Liver (tissue), 9 donors: ENCODE measurements around the gene JADE3. TPM values are rescaled to one million over a fixed set of nuclear protein-coding genes. Genes with fewer than 3 reads are reported as not detected.

Experiments
- DNase-seq: peaks from one replicate; pipeline ENCODE4 v3.0.0-alpha.2; 2017; ENCODE audit warnings: low spot score
- H3K27ac ChIP-seq, 2 donors: one replicate each; pipeline ENCODE4 v1.7.0; 2013; ENCODE audit warnings: inconsistent platforms in 2 of 2, low read length in 2 of 2, control low read depth in 1 of 2, low read depth in 1 of 2, mild to moderate bottlenecking in 1 of 2
- H3K27me3 ChIP-seq, 4 donors: one replicate each; pipeline versions ENCODE4 v1.6.1 to v1.7.0; 2013; ENCODE audit warnings: low read length in 3 of 4, inconsistent platforms in 1 of 4, mild to moderate bottlenecking in 1 of 4, moderate library complexity in 1 of 4; ENCODE audit not compliant: control insufficient read depth in 4 of 4, insufficient read depth in 4 of 4
- H3K36me3 ChIP-seq, 4 donors: one replicate each; pipeline versions ENCODE4 v1.6.1 to v1.7.0; 2013; ENCODE audit warnings: low read length in 3 of 4, mild to moderate bottlenecking in 3 of 4, low read depth in 1 of 4, moderate library complexity in 1 of 4; ENCODE audit not compliant: control insufficient read depth in 4 of 4, insufficient read depth in 3 of 4
- H3K4me1 ChIP-seq, 4 donors: one replicate each; pipeline versions ENCODE4 v1.6.1 to v1.7.0; 2013; ENCODE audit warnings: low read length in 3 of 4, mild to moderate bottlenecking in 3 of 4, moderate library complexity in 1 of 4; ENCODE audit not compliant: control insufficient read depth in 4 of 4, insufficient read depth in 4 of 4
- H3K4me3 ChIP-seq, 3 donors: one replicate each; pipeline versions ENCODE4 v1.6.1 to v1.7.0; 2013; ENCODE audit warnings: low read length in 3 of 3, control low read depth in 1 of 3, low read depth in 1 of 3, mild to moderate bottlenecking in 1 of 3
- H3K9ac ChIP-seq, 2 donors: one replicate each; pipeline ENCODE4 v1.7.0; 2013; ENCODE audit warnings: low read length in 2 of 2, mild to moderate bottlenecking in 2 of 2, moderate library complexity in 2 of 2, control low read depth in 1 of 2, low read depth in 1 of 2
- H3K9me3 ChIP-seq, 4 donors: one replicate each; pipeline versions ENCODE4 v1.6.1 to v1.7.0; 2013; ENCODE audit warnings: low read length in 3 of 4; ENCODE audit not compliant: control insufficient read depth in 4 of 4
- EGR1 ChIP-seq, 2 donors: IDR thresholded peaks; 2 replicates each; pipeline ENCODE4 v1.6.1; 2016 to 2018; ENCODE audit warnings: antibody characterized with exemption in 2 of 2, low read depth in 2 of 2
- FOXA1 ChIP-seq: IDR thresholded peaks from 2 replicates; pipeline ENCODE4 v1.6.1; 2016; ENCODE audit warnings: antibody characterized with exemption
- FOXA2 ChIP-seq: IDR thresholded peaks from 2 replicates; pipeline ENCODE4 v1.6.1; 2016; ENCODE audit warnings: antibody characterized with exemption
- GABPA ChIP-seq, 2 donors: IDR thresholded peaks in 1 of 2; conservative IDR thresholded peaks in 1 of 2; 2 replicates each; pipeline ENCODE4 v1.6.1; 2016; ENCODE audit warnings: antibody characterized with exemption in 2 of 2, mild to moderate bottlenecking in 1 of 2, moderate library complexity in 1 of 2
- HNF4A ChIP-seq, 2 donors: conservative IDR thresholded peaks; 2 replicates each; pipeline ENCODE4 v1.6.1; 2016; ENCODE audit warnings: antibody characterized with exemption in 2 of 2, mild to moderate bottlenecking in 2 of 2
- HNF4G ChIP-seq: IDR thresholded peaks from 2 replicates; pipeline ENCODE4 v1.6.1; 2016; ENCODE audit warnings: antibody characterized with exemption
- JUND ChIP-seq, 2 donors: IDR thresholded peaks; 2 replicates each; pipeline ENCODE4 v1.6.1; 2016; ENCODE audit warnings: antibody characterized with exemption in 2 of 2
- NR2F2 ChIP-seq: IDR thresholded peaks from 2 replicates; pipeline ENCODE4 v1.6.1; 2016; ENCODE audit warnings: antibody characterized with exemption
- RXRA ChIP-seq, 2 donors: IDR thresholded peaks; 2 replicates each; pipeline ENCODE4 v1.6.1; 2017 to 2018; ENCODE audit warnings: antibody characterized with exemption in 2 of 2, mild to moderate bottlenecking in 1 of 2
- SP1 ChIP-seq: IDR thresholded peaks from 2 replicates; pipeline ENCODE4 v1.6.1; 2018; ENCODE audit warnings: antibody characterized with exemption, mild to moderate bottlenecking
- TAF1 ChIP-seq: conservative IDR thresholded peaks from 2 replicates; pipeline ENCODE4 v1.6.1; 2016; ENCODE audit warnings: antibody characterized with exemption, mild to moderate bottlenecking
- YY1 ChIP-seq: IDR thresholded peaks from 2 replicates; pipeline ENCODE4 v1.6.1; 2016; ENCODE audit warnings: antibody characterized with exemption, mild to moderate bottlenecking
- WGBS: extraction: QIAGEN DNeasy Blood & Tissue Kit; methylation state at CpG from one replicate; pipeline ENCODE4 v1.1.7; 2013; 5-methylcytosine and 5-hydroxymethylcytosine counted together
- polyA plus RNA-seq, 2 donors: library from polyadenylated mRNA; stranded (reverse) in 1 of 2; unstranded in 1 of 2; fragments of 200-250 nt in 1 of 2; fragments of >200 nt in 1 of 2; fragmentation: Nextera tagmentation in 1 of 2; extraction: Ambion mirVana in 1 of 2; gene quantifications; one replicate each; pipeline versions ENCODE4 v1.2.1 to v1.2.3, GENCODE V29; 2013 to 2015
- total RNA-seq, 2 donors: library from RNA; depleted of rRNA; stranded (reverse); fragments of >200 nt; gene quantifications; one replicate each; pipeline ENCODE4 v1.2.3, GENCODE V29; 2014
- TF ChIP-seq, protein P1 (sequence below): IDR thresholded peaks from 2 replicates; pipeline ENCODE4 v1.6.1; 2016; ENCODE audit warnings: antibody characterized with exemption
- TF ChIP-seq, protein P2 (sequence below): fragments of 150-350 bp; IDR thresholded peaks from 2 replicates; pipeline ENCODE4 v1.5.1; 2017; ENCODE audit warnings: improper control_type of control experiment, low read depth, low read length; ENCODE audit not compliant: missing input control
- TF ChIP-seq, protein P3 (sequence below): IDR thresholded peaks from 2 replicates; pipeline ENCODE4 v1.6.1; 2016; ENCODE audit warnings: antibody characterized with exemption
- donor health status: healthy.
- donor health status: healthy.
- donor health status: healthy.
- donor health status: healthy.
- donor health status: healthy.

The JADE3 gene
- total and polyA plus RNA-seq, 4 donors: 2.6 to 9.0 (median 5.2) TPM

DNA sequence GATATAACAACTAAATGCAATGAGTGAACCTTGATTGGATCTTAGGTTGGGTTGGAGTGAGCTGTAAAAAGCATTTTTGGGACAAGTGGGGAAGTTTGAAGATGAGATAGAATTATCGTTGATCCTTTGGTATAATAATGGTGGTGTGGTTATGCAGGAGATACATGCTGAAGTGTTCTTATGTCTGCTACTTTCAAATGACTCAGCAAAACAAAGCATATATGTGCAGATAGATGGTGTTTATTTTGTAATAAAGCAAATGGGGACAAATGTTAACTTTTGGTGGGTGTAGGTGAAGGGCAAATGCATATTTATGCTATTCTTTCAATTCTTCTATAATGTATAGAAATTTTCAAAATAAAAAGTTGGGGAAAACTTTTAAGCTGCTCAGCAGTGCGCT, 49.1 kb upstream of the JADE3 start (continued):
- TF ChIP-seq, protein P1, sequence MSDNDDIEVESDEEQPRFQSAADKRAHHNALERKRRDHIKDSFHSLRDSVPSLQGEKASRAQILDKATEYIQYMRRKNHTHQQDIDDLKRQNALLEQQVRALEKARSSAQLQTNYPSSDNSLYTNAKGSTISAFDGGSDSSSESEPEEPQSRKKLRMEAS: no peak
- TF ChIP-seq, protein P2, sequence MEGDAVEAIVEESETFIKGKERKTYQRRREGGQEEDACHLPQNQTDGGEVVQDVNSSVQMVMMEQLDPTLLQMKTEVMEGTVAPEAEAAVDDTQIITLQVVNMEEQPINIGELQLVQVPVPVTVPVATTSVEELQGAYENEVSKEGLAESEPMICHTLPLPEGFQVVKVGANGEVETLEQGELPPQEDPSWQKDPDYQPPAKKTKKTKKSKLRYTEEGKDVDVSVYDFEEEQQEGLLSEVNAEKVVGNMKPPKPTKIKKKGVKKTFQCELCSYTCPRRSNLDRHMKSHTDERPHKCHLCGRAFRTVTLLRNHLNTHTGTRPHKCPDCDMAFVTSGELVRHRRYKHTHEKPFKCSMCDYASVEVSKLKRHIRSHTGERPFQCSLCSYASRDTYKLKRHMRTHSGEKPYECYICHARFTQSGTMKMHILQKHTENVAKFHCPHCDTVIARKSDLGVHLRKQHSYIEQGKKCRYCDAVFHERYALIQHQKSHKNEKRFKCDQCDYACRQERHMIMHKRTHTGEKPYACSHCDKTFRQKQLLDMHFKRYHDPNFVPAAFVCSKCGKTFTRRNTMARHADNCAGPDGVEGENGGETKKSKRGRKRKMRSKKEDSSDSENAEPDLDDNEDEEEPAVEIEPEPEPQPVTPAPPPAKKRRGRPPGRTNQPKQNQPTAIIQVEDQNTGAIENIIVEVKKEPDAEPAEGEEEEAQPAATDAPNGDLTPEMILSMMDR: no peak
- no peak for TF ChIP-seq TAF1

DNA sequence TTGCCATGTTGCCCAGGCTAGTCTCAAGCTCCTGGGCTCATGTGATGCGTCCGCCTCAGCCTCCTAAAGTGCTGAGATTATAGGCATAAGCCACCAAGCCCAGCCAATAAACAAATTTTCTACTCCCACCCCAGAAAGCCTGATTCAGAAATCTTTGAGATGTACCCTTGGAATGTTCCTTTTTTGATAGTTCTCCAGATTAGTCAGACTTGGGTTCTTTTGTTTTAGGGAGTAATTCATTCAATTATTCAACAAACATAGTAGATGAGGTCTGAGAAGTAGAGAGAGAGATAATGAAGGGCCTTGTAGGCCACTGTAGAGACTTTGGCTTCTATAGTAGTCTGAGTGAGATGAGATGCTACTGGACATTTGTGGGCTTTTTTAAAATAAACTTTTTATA, 47.6 kb upstream of the JADE3 start:
- 100% methylated on average over 2 of the region's 2 CpGs for WGBS
- no peak overlapping the region for H3K4me3 ChIP-seq
- no peaks in the 10 kb centered on the region for H3K9me3 ChIP-seq
- DNase-seq: no peak
- no peak for TF ChIP-seq TAF1
- TF ChIP-seq, protein P1: no peak
- TF ChIP-seq, protein P3, sequence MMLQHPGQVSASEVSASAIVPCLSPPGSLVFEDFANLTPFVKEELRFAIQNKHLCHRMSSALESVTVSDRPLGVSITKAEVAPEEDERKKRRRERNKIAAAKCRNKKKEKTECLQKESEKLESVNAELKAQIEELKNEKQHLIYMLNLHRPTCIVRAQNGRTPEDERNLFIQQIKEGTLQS: no peak
- no peak overlapping the region for H3K9ac ChIP-seq
- H3K27me3 ChIP-seq: no peaks in the 10 kb centered on the region
- H3K4me1 ChIP-seq: no peaks in the 10 kb centered on the region
- H3K27ac ChIP-seq: no peak overlapping the region
- no peaks in the 10 kb centered on the region for H3K36me3 ChIP-seq

DNA sequence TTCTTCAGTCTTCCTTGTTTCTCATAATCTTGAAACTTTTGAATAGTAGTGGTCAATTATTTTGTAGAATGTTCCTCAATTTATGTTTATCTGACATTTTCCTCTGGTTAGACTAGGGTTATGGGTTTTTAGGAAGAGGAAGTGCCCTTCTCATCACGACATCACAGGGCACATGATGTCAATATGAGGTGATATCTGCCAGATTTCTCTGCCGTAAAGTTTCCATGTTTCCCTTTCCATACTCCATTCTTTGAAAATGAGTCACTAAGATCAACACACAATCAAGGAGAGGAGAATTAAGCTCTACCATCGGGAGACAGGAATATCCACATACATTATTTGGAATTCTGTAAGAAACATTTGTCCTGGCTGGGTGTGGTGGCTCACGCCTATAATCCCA, 46.9 kb upstream of the JADE3 start:
- Histone ChIP-seq H3K27me3 (no peaks in the 10 kb centered on the region), H3K36me3 (no peaks in the 10 kb centered on the region)
- no peak for DNase-seq

DNA sequence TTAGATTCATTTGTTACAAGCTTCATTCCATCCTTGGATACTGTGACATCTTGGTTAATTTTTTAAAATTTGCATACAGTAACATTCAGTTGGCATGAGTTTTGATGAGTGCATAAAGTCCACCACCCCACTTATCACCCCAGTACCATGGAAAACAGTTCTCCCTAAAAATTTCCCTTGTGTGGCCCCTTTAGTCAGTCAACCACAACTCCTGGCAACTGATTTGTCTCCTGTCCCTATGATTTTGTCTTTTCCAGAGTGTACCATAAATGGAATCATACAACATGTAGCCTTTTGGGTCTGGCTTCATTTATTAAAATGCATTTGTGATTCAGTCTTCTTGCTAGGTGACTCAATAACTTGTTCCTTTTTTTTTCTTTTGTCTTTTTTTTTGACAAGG, 45.5 kb upstream of the JADE3 start:
- Histone ChIP-seq H3K9me3 (no peaks in the 10 kb centered on the region), H3K36me3 (no peaks in the 10 kb centered on the region), H3K4me1 (no peaks in the 10 kb centered on the region), H3K27me3 (no peaks in the 10 kb centered on the region), H3K9ac (no peak overlapping the region), H3K27ac (no peak overlapping the region), H3K4me3 (no peak overlapping the region)
- no peak for DNase-seq
- TF ChIP-seq, protein P3: no peak
- TF ChIP-seq, protein P2: no peak
- no peak for TF ChIP-seq JUND (IDR thresholded peaks at IDR 0.05)
- TF ChIP-seq TAF1: no peak
- no peak for TF ChIP-seq EGR1 (IDR thresholded peaks at IDR 0.05; ENCODE audit: low read depth in 2 of 2)
- TF ChIP-seq RXRA (IDR thresholded peaks at IDR 0.05): no peak
- TF ChIP-seq HNF4G: no peak
- TF ChIP-seq NR2F2: no peak
- TF ChIP-seq FOXA2: no peak
- TF ChIP-seq FOXA1: no peak
- TF ChIP-seq, protein P1: no peak

More for the DNA sequence above, 46.9 kb upstream of the JADE3 start:
- Histone ChIP-seq H3K4me1 (no peaks in the 10 kb centered on the region), H3K9me3 (no peaks in the 10 kb centered on the region), H3K9ac (no peak overlapping the region), H3K27ac (no peak overlapping the region), H3K4me3 (no peak overlapping the region)
- 85% methylated on average over 4 of the region's 4 CpGs for WGBS
- TF ChIP-seq, protein P1: no peak
- TF ChIP-seq YY1 (no peak), EGR1 (IDR thresholded peaks at IDR 0.05; ENCODE audit: low read depth in 2 of 2) (no peak), GABPA (IDR thresholded peaks at IDR 0.05 in 1 of 2, conservative IDR thresholded peaks at IDR 0.05 in 1 of 2) (no peak), SP1 (no peak), HNF4A (conservative IDR thresholded peaks at IDR 0.05) (no peak)
- TF ChIP-seq, protein P2: no peak
